GM23338 (cell line): Measurements from ENCODE around the gene PAX5.

Experiments
- EZH2 ChIP-seq: fragments of 200-600 bp; sonication (generic); IDR thresholded peaks from one replicate; pipeline ENCODE4 v1.8.0; 2017; ENCODE audit warnings: antibody characterized with exemption, mild to moderate bottlenecking, low read depth; ENCODE audit not compliant: unreplicated experiment
- POLR2AphosphoS5 ChIP-seq: IDR thresholded peaks from 2 replicates; pipeline ENCODE4 v1.6.1; 2016; ENCODE audit warnings: antibody characterized with exemption, low read depth
- STAT1 ChIP-seq: IDR thresholded peaks from one replicate; pipeline ENCODE4 v1.6.1; 2016; ENCODE audit warnings: antibody characterized with exemption; ENCODE audit not compliant: unreplicated experiment
- TF ChIP-seq, protein P1 (sequence below), 2 experiments: fragments of 200-600 bp in 1 of 2; sonication (generic) in 1 of 2; conservative IDR thresholded peaks; 2 replicates each; pipeline versions ENCODE4 v1.5.1 to v1.6.1; 2016 to 2017; ENCODE audit warnings: antibody characterized with exemption in 2 of 2, low read depth in 2 of 2, mild to moderate bottlenecking in 2 of 2, moderate library complexity in 1 of 2
- TF ChIP-seq, protein P2 (sequence below): IDR thresholded peaks from one replicate; pipeline ENCODE4 v1.6.1; 2018; ENCODE audit warnings: antibody characterized with exemption; ENCODE audit not compliant: unreplicated experiment

- TF ChIP-seq, protein P1, sequence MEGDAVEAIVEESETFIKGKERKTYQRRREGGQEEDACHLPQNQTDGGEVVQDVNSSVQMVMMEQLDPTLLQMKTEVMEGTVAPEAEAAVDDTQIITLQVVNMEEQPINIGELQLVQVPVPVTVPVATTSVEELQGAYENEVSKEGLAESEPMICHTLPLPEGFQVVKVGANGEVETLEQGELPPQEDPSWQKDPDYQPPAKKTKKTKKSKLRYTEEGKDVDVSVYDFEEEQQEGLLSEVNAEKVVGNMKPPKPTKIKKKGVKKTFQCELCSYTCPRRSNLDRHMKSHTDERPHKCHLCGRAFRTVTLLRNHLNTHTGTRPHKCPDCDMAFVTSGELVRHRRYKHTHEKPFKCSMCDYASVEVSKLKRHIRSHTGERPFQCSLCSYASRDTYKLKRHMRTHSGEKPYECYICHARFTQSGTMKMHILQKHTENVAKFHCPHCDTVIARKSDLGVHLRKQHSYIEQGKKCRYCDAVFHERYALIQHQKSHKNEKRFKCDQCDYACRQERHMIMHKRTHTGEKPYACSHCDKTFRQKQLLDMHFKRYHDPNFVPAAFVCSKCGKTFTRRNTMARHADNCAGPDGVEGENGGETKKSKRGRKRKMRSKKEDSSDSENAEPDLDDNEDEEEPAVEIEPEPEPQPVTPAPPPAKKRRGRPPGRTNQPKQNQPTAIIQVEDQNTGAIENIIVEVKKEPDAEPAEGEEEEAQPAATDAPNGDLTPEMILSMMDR (conservative IDR thresholded peaks at IDR 0.05; ENCODE audit: low read depth in 2 of 2) = peak; percentile 51 to 57
- TF ChIP-seq POLR2AphosphoS5 (no peak), STAT1 (no peak), EZH2 (no peak)
- TF ChIP-seq, protein P2, sequence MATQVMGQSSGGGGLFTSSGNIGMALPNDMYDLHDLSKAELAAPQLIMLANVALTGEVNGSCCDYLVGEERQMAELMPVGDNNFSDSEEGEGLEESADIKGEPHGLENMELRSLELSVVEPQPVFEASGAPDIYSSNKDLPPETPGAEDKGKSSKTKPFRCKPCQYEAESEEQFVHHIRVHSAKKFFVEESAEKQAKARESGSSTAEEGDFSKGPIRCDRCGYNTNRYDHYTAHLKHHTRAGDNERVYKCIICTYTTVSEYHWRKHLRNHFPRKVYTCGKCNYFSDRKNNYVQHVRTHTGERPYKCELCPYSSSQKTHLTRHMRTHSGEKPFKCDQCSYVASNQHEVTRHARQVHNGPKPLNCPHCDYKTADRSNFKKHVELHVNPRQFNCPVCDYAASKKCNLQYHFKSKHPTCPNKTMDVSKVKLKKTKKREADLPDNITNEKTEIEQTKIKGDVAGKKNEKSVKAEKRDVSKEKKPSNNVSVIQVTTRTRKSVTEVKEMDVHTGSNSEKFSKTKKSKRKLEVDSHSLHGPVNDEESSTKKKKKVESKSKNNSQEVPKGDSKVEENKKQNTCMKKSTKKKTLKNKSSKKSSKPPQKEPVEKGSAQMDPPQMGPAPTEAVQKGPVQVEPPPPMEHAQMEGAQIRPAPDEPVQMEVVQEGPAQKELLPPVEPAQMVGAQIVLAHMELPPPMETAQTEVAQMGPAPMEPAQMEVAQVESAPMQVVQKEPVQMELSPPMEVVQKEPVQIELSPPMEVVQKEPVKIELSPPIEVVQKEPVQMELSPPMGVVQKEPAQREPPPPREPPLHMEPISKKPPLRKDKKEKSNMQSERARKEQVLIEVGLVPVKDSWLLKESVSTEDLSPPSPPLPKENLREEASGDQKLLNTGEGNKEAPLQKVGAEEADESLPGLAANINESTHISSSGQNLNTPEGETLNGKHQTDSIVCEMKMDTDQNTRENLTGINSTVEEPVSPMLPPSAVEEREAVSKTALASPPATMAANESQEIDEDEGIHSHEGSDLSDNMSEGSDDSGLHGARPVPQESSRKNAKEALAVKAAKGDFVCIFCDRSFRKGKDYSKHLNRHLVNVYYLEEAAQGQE = no peak
Measured at GRCh38 chr9:36913393-36914211, 120.5 kb downstream of the PAX5 start.
